Endothelial cell of umbilical vein (primary cell): ENCODE results near the gene P3H2. TPM values are rescaled to one million over a fixed set of nuclear protein-coding genes. Genes with fewer than 3 reads are reported as not detected.

ENCODE experiments used
- BruUV-seq: library from RNA; stranded (reverse); fragments of 400-500 nt; replicated peaks from 2 replicates; lab custom pipeline; 2021; lab: Mats Ljungman, UMichigan
- CTCF ChIA-PET: fragments of 300-600, 350-600 bp; sonication (Branson Sonifier 250); formaldehyde crosslinking; loops from one replicate; lab custom pipeline; 2021; ENCODE audit warnings: antibody characterized with exemption, inconsistent platforms; lab: Charles Lee
- POLR2A ChIA-PET: fragments of 300-600, 350-600 bp; sonication (Branson Sonifier 250); formaldehyde crosslinking; loops from one replicate; lab custom pipeline; 2021; ENCODE audit warnings: antibody characterized with exemption, inconsistent platforms; lab: Charles Lee
- DNase-seq: peaks from one replicate; pipeline ENCODE4 v3.0.0-alpha.2; 2011; ENCODE audit warnings: low read depth, low spot score
- FAIRE-seq: peaks from 2 replicates; lab custom pipeline; 2011; peaks lifted over from hg19 to GRCh38; lab: Jason Lieb, UNC
- H2AFZ ChIP-seq: 2 replicates; pipeline ENCODE4 v1.6.0; 2012; ENCODE audit warnings: low read depth, low read length, control low read depth, inconsistent platforms
- H3K27ac ChIP-seq: 2 replicates; pipeline ENCODE4 v1.5.1; 2011; ENCODE audit warnings: low read depth, mild to moderate bottlenecking, control low read depth, low read length, moderate library complexity; ENCODE audit not compliant: insufficient read depth
- H3K27me3 ChIP-seq, 2 experiments: 2 replicates each; pipeline versions ENCODE4 v1.6.0 to v1.6.1; 2011; ENCODE audit warnings: low read length in 2 of 2, mixed read lengths in 1 of 2; ENCODE audit not compliant: control insufficient read depth in 2 of 2, insufficient read depth in 2 of 2
- H3K36me3 ChIP-seq, 2 experiments: 2 replicates in 1 of 2; 3 replicates in 1 of 2; pipeline ENCODE4 v1.5.1; 2011; ENCODE audit warnings: low read length in 2 of 2, mild to moderate bottlenecking in 1 of 2, moderate library complexity in 1 of 2; ENCODE audit not compliant: control insufficient read depth in 2 of 2, insufficient read depth in 2 of 2; ENCODE audit errors: extremely low read depth in 1 of 2
- H3K4me1 ChIP-seq: 3 replicates; pipeline ENCODE4 v1.5.1; 2011; ENCODE audit warnings: mild to moderate bottlenecking, low read length; ENCODE audit not compliant: control insufficient read depth, insufficient read depth; ENCODE audit errors: extremely low read depth
- H3K4me2 ChIP-seq: 2 replicates; pipeline ENCODE4 v1.6.1; 2011; ENCODE audit warnings: low read length, control low read depth, mixed read lengths; ENCODE audit not compliant: insufficient read depth
- H3K4me3 ChIP-seq, 3 experiments: fragments of 200-600 bp in 1 of 3; sonication (generic), shearing (Covaris generic) in 1 of 3; replicated peaks in 1 of 3; 2 replicates each; pipeline ENCODE4 v1.5.1; 2011 to 2016; ENCODE audit warnings: control low read depth in 3 of 3, low read length in 3 of 3, mild to moderate bottlenecking in 2 of 3, inconsistent platforms in 1 of 3, low read depth in 1 of 3, moderate library complexity in 1 of 3; ENCODE audit not compliant: insufficient read depth in 1 of 3
- H3K79me2 ChIP-seq: 2 replicates; pipeline ENCODE4 v1.6.0; 2012; ENCODE audit warnings: low read length, inconsistent platforms; ENCODE audit not compliant: control insufficient read depth, insufficient read depth
- H3K9ac ChIP-seq: replicated peaks from 2 replicates; pipeline ENCODE3; 2011; ENCODE audit warnings: low read length, control low read depth; ENCODE audit not compliant: insufficient read depth; ENCODE audit errors: extremely low read depth
- H3K9me1 ChIP-seq: replicated peaks from 3 replicates; pipeline ENCODE4 v1.6.0; 2011; ENCODE audit warnings: mild to moderate bottlenecking, low read length; ENCODE audit not compliant: control insufficient read depth, insufficient read depth; ENCODE audit errors: extremely low read depth
- H3K9me3 ChIP-seq: replicated peaks from 2 replicates; pipeline ENCODE4 v1.5.1; 2012; ENCODE audit warnings: low read length, inconsistent platforms; ENCODE audit not compliant: control insufficient read depth, insufficient read depth
- H4K20me1 ChIP-seq: replicated peaks from 2 replicates; pipeline ENCODE3; 2011; ENCODE audit warnings: mild to moderate bottlenecking, low read length; ENCODE audit not compliant: control insufficient read depth, insufficient read depth; ENCODE audit errors: extremely low read depth
- EZH2 ChIP-seq: IDR thresholded peaks from 2 replicates; pipeline ENCODE4 v1.6.1; 2012; ENCODE audit warnings: borderline replicate concordance, low read depth, mild to moderate bottlenecking, moderate library complexity, low read length, inconsistent platforms; ENCODE audit not compliant: severe bottlenecking
- FOS ChIP-seq: IDR thresholded peaks from 2 replicates; pipeline ENCODE4 v1.6.1; 2011; ENCODE audit warnings: mild to moderate bottlenecking, low read length, moderate library complexity, borderline replicate concordance; ENCODE audit not compliant: insufficient read depth
- GATA2 ChIP-seq: IDR thresholded peaks from 2 replicates; pipeline ENCODE4 v1.7.0; 2011; ENCODE audit warnings: low read depth, mild to moderate bottlenecking, moderate library complexity, mixed read lengths, low read length; ENCODE audit not compliant: insufficient read length, insufficient read depth
- JUN ChIP-seq: IDR thresholded peaks from 2 replicates; pipeline ENCODE4 v1.6.1; 2011; ENCODE audit warnings: borderline replicate concordance, low read depth; ENCODE audit not compliant: insufficient read length, insufficient read depth
- MYC ChIP-seq: IDR thresholded peaks from one replicate; pipeline ENCODE4 v1.6.1; 2011; ENCODE audit warnings: mild to moderate bottlenecking, low read depth, low read length
- POLR2A ChIP-seq: IDR thresholded peaks from 2 replicates; pipeline ENCODE4 v1.6.1; 2012; ENCODE audit warnings: low read depth, mild to moderate bottlenecking, control low read depth, low read length
- POLR2AphosphoS5 ChIP-seq: IDR thresholded peaks from 2 replicates; pipeline ENCODE4 v1.6.1; 2012; ENCODE audit warnings: low read depth, mild to moderate bottlenecking, control low read depth, low read length, moderate library complexity; ENCODE audit not compliant: insufficient read depth
- dilution Hi-C: fragments of 300-500 bp; cut with MboI; formaldehyde crosslinking; loops from one replicate; pipeline ENCODE4 v1.15.0; 2019; ENCODE audit warnings: low sequenced_read_pairs; ENCODE audit not compliant: extremely low pct_ligation_motif_present
- intact Hi-C: fragments of 100-400 bp; cut with micrococcal nuclease; formaldehyde crosslinking; loops from one replicate; pipeline ENCODE4 v1.10.0; 2022
- polyA plus RNA-seq, 4 experiments: library from polyadenylated mRNA; depleted of rRNA in 3 of 4; stranded (reverse) in 3 of 4; unstranded in 1 of 4; fragments of >200 nt; gene quantifications; 2 replicates each; pipeline versions ENCODE4 v1.2.1 to v1.2.3, GENCODE V29; 2011 to 2012; ENCODE audit warnings: missing spikeins in 1 of 4
- total RNA-seq: library from RNA; stranded (reverse); gene quantifications from 2 replicates; pipeline ENCODE4 v1.2.3, GENCODE V29; 2021
- TF ChIP-seq, protein P1 (sequence below), 2 donors: IDR thresholded peaks; 1 replicate in 1 of 2; 2 replicates in 1 of 2; pipeline ENCODE4 v1.5.1; 2011; ENCODE audit warnings: low read length in 2 of 2, mild to moderate bottlenecking in 2 of 2, moderate library complexity in 2 of 2, control low read depth in 1 of 2, inconsistent platforms in 1 of 2, low read depth in 1 of 2; ENCODE audit not compliant: insufficient read depth in 1 of 2; ENCODE audit errors: extremely low read depth in 1 of 2
- TF ChIP-seq, protein P2 (sequence below): IDR thresholded peaks from 2 replicates; pipeline ENCODE4 v1.6.1; 2011; ENCODE audit not compliant: insufficient read depth, insufficient read length

The P3H2 gene
- total and polyA plus RNA-seq, 2 donors (not counting 3 experiments of a cell fraction or from before 2014, with no cell fraction given) = 6.6 to 6.8 TPM

DNA sequence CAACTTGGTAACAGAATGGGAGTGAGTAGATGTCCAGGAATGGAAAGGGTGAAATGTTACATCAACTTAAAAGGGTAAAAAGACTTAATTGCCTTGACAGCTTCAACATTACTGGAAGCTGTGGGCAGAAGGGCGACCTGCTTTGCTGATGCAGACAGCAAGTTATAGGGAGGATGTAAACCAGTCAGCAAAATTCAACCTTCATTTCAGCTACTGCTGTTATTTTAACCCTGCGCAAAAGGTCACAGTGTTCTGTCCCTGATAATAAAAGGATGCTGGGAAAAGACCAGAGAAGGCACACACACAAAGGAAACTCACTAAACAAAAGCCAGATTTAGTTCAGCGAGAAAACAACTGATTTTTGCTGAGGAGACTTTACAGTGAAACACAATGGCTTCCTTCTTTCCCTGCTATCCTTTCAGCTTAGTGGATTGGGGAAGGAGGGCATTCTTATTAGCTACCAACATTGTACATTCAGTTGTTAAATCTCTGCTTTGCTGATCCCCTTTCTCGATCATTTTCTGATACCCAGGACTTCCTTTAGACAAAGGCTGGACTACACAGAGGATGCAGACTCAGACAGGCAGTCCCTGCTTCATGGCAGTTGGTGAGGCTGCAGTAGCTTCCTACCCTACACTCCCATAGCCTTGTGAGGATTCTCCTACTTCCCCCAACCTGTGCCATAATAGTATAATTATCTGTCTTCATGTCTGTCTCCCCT, 62.0 kb downstream of the P3H2 start:
- no peaks in the 10 kb centered on the region for H3K9me1 ChIP-seq
- H3K4me1 ChIP-seq = peaks cover 18% of the 10 kb centered on the region
- H3K9me3 ChIP-seq = no peaks in the 10 kb centered on the region
- DNase-seq (peak; percentile 81), FAIRE-seq (peak; percentile 83)
- H2AFZ ChIP-seq = peak overlapping the region; percentile 43
- peak overlapping the region; percentile 47 for H3K27ac ChIP-seq
- intact Hi-C loops (loop anchor here (2.0 kb wide), 1 partner anchor 34 kb away; no protein-coding TSS in a partner anchor), dilution Hi-C loops (no loop called here)
- H3K4me2 ChIP-seq = peak overlapping the region; percentile 26
- CTCF ChIA-PET = interaction anchor here (1.1 to 1.7 kb wide), 7 partner anchors 10 to 144 kb away, joined by 3 to 13 read pairs (median 3); partner anchors contain the start of gene P3H2
- POLR2A ChIA-PET = no interaction called here
- BruUV-seq = no TSS peak
- no peaks in the 10 kb centered on the region for H3K36me3 ChIP-seq
- no peaks in the 10 kb centered on the region for H3K79me2 ChIP-seq
- no peak overlapping the region for H3K4me3 ChIP-seq
- H4K20me1 ChIP-seq = no peaks in the 10 kb centered on the region
- no peaks in the 10 kb centered on the region for H3K27me3 ChIP-seq
- peak; percentile 10 for TF ChIP-seq GATA2
- TF ChIP-seq, protein P1, sequence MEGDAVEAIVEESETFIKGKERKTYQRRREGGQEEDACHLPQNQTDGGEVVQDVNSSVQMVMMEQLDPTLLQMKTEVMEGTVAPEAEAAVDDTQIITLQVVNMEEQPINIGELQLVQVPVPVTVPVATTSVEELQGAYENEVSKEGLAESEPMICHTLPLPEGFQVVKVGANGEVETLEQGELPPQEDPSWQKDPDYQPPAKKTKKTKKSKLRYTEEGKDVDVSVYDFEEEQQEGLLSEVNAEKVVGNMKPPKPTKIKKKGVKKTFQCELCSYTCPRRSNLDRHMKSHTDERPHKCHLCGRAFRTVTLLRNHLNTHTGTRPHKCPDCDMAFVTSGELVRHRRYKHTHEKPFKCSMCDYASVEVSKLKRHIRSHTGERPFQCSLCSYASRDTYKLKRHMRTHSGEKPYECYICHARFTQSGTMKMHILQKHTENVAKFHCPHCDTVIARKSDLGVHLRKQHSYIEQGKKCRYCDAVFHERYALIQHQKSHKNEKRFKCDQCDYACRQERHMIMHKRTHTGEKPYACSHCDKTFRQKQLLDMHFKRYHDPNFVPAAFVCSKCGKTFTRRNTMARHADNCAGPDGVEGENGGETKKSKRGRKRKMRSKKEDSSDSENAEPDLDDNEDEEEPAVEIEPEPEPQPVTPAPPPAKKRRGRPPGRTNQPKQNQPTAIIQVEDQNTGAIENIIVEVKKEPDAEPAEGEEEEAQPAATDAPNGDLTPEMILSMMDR (IDR thresholded peaks at IDR 0.05; ENCODE audit: extremely low read depth in 1 of 2, insufficient read depth in 1 of 2, low read depth in 1 of 2, low read length in 2 of 2) = no peak
- H3K9ac ChIP-seq = peak overlapping the region; percentile 15

DNA sequence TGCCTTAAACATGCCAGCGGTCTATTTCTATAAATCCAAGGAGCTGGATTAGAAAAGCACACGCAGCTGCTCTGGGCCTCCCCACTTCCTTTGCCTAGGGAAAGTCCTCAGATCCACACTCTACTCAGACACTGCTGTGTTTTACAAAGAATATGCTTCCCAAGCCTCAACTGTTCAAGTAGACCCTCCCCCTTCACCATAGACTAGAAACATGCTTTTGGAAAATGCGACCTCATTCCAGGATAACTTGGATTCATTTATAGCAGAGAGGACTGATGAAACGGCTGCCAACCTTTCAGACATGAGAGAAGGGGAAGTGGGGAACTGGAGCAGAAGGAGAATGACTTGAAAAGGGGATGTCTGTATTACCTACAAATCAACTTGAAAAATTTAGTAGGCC, 64.0 kb downstream of the P3H2 start:
- Histone ChIP-seq H3K4me3 (no peak overlapping the region), H4K20me1 (no peaks in the 10 kb centered on the region), H3K9ac (no peak overlapping the region), H3K9me3 (no peaks in the 10 kb centered on the region), H3K27ac (no peak overlapping the region), H3K9me1 (no peaks in the 10 kb centered on the region), H3K27me3 (no peaks in the 10 kb centered on the region), H3K4me2 (no peak overlapping the region), H2AFZ (no peak overlapping the region), H3K79me2 (no peaks in the 10 kb centered on the region), H3K4me1 (peaks cover 18% of the 10 kb centered on the region), H3K36me3 (no peaks in the 10 kb centered on the region)
- TF ChIP-seq POLR2AphosphoS5 (no peak), JUN (no peak), MYC (no peak), GATA2 (no peak), FOS (no peak), POLR2A (no peak), EZH2 (no peak)
- TF ChIP-seq, protein P2, sequence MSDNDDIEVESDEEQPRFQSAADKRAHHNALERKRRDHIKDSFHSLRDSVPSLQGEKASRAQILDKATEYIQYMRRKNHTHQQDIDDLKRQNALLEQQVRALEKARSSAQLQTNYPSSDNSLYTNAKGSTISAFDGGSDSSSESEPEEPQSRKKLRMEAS = no peak
- TF ChIP-seq, protein P1 (IDR thresholded peaks at IDR 0.05; ENCODE audit: extremely low read depth in 1 of 2, insufficient read depth in 1 of 2, low read depth in 1 of 2, low read length in 2 of 2) = no peak
- no TSS peak for BruUV-seq
- FAIRE-seq (no peak), DNase-seq (no peak)
- intact Hi-C loops (no loop called here), dilution Hi-C loops (no loop called here)
- ChIA-PET POLR2A (no interaction called here), CTCF (interaction anchor here (0.9 to 1.4 kb wide), 2 partner anchors 11 to 20 kb away, joined by 3 to 4 read pairs; no protein-coding TSS in a partner anchor)
